Renal cortical epithelial cell (primary cell): ENCODE data around the gene CLEC20A. TPM values are rescaled to one million over a fixed set of nuclear protein-coding genes. Genes with fewer than 3 reads are reported as not detected.

ENCODE experiments used
- DNase-seq: peaks from one replicate; pipeline ENCODE4 v3.0.0-alpha.2; 2011; ENCODE audit warnings: low read depth
- total RNA-seq: library from RNA; depleted of rRNA; stranded (reverse); fragments of >200 nt; gene quantifications from 2 replicates; pipeline ENCODE4 v1.2.3, GENCODE V29; 2014

The CLEC20A gene
- total RNA-seq, 1 donor from 2014 or later: not detected

DNA sequence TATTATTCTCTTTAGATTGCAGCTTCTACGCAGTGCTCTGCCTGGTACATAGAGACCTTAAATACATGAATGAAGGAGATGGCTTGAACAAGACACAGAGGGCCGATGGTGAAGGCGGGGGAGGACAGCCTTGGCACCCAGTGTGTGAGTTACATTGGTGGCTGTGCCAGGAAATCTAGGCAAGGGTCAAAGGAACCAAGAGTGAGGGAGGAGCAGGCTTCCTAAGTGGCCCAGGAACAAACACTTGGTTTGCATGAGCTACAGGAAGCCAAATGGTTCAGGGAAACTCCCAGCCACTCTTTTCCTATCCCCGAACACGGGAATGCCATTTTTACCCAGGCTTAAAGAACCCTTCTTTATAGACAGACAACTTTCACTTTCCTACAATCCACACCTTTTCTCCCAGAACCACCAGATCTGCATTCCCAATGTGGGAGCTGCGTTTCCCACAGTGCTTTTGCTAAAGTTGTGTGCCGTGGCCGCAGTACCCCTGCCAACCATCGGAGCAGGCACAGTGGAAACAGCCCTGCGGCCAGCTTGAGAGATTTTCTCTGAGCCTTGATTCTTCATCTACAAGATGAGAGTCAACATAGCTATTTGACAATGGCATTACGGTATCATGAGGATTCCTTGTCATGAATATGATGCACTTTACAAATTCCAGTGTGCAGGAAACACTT lies 3.5 kb upstream of the CLEC20A start:
- no peak for DNase-seq

DNA sequence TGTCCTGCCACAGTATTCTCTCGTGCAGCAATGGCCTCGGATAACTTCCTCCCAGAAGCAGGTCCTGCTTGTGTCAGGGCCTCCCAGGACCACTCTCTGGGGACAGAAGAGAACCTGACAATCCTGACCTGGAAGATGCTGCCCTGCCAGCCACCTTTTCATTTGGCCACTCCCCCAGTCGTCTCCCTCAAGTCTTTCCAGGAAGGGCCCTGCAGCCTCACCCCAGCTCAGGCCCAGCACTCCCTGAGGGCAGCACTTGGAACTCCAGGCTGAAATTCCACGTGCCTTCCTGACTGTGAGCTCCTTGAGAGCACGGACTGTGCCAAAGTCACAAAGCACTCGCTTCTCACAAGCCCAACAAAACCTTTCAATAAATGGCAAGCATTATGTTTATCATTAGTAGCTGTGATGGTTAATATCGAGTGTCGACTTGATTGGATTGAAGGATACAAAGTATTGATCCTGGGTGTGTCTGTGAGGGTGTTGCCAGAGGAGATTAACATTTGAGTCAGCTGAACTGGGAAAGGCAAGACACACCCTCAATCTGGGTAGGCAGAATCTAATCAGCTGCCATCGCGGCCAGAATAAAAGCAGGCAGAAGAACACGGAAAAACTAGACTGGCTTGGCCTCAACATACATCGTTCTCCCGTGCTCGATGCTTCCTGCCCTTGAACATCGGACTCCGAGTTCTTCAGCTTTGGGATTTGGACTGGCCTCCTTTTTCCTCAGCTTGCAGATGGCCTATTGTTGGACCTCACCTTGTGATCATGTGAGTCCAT lies 2.3 kb upstream of the CLEC20A start:
- DNase-seq: no peak

DNA sequence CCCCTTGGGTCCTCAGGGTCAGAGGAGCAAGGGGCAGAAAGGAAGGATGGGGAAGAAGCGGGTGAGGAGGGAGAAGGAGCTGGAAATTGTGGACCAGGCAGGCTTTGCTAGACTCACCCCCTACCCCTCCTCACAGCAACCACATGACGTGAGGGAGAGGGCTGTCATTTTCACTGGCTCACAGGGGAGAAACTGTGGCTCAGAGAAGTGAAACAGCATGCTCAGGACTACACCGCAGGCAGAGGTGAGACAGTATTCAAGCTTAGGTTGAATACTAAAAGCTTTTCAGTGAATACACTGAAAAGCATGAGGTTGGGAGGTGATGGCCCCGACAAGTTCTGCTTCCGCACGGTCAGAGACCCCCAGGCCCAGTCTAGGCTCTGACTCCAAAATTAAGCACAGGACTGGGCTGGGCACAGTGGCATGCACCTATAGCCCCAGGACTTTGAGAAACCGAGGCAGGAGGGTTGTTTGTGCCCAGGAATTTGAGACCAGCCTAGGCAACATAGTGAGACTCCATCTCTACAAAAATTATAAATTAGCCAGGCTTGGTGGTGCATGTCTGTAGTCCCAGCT lies 1.2 kb upstream of the CLEC20A start:
- DNase-seq: no peak

DNA sequence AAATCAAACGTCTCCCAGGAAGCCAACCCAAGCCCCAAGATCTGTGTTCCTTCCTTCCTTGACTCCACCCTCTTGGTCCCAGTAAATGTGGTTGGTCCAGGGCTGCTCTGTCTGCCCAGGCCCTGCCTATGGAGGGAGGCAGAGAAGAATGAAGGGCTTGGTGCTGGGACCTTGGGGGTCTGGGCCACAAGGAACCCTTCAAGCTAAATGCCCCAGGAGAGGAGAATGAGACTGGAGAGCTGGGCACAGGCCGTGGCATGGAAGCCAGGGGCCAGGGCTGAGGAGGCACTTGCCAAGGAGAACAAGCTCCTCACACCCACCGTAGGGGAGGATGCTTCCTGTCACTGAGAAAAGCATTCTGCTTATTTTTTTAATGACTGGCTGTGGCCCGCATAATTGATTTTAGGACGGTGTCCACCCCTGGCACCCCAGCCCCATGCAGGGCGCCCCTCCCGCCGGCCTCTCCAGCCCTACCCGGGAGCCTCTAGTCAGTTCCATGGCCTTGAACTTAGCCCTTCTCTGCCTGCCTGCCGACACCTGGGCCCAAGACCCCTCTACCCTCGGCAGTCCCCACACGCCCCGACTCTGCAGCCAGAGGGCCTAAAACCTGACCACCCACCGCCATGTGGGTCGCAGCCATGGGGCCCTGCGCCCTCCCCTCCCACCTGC lies 889 bp downstream of the CLEC20A start:
- no peak for DNase-seq

DNA sequence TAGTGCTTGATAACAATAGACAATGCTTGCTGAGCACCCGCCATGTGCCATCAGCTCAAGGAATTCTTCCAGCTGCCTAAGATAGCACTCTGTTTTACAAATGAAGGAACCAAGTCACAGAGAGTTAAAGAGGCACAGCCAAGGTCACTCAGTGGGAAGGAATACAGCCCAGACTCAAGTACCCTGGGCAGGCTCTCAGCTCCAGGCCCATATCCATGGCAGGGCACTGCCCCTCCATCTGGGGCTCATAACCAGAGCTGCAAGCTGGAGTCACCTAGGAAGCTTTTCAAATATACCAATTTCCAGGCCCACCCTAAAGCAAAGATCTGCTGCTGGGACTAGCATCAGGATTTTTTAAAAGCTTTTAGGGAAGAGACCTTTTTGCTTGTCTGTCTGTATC lies 1.6 kb downstream of the CLEC20A start:
- no peak for DNase-seq

DNA sequence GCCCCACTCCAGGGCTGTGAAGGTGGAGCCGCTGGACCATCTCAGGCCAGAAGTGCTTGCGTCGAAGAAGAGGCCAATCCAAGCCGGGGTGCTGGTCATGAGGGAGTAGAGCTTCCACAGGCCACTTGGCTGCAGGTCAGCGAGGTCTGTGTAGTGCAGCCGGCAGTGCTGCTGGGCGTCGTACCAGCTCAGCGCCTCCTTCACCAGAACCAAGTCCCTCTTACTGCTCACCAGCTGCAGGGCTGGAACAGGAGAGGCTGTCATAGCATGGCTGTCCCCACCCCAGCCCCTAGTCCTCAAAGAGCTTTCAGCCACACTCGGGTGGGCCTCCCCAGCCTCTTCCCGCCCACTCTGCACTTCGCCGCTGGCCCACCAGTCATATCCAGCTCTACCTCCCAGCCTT lies 2.2 kb downstream of the CLEC20A start:
- no peak for DNase-seq

DNA sequence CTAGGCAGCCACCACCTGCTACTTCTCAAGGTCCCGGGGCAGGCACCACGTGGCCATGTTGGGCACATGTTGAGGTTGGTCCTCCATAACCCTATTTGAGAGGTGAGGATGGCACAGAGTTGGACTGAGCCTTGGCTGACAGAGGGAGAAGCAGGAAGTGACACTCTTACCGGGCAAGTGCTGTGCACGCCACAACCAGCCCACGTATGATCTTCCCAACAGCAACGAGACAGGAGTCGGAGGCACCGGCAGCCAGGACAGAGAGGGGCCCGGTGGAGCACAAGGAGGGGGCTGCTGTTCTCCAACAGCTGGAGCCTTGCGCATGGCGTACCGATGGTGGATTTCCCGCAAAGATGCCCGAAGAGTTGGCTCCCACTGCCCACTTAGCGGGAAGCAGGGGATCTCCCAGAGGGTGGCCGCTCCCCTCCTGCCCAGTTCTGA lies 3.4 kb downstream of the CLEC20A start:
- DNase-seq: no peak

DNA sequence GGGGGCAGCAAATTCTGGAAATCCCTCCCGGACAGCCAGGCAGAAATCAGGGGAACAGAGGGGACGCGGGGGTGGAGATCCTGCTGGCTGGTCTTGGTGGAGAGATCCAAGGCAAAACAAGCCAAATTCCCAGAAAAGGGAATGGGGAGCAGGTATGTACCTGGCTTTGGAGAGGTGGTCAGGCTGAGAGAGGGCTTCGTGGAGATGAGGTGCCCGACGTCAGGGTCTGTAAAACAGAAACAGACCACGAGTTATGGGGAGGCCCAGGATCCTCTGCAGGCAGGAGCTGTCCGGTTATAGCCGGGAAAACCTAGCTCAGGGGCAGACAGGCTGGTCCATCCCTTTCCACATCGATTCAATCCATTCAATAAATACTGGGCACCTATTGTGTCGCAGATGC lies 4.4 kb downstream of the CLEC20A start:
- DNase-seq: no peak

DNA sequence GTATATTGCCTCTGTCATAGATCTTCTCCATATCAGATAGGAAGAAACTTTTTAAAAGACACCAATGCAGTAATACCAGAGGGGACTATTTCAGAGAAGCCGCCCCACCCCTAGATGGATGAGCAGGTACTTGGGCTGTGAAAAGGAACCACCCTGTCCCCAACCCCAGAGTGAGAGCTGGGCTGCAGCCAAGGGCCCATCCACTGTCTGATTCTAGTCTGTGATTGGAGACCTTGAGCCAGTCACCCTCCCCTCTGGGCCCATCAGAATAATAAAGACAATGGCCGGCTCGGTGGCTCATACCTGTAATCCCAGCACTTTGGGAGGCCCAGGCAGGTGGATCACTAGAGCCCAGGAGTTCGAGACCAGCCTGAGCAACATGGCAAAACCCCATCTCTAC lies 5.0 kb downstream of the CLEC20A start:
- DNase-seq: no peak

DNA sequence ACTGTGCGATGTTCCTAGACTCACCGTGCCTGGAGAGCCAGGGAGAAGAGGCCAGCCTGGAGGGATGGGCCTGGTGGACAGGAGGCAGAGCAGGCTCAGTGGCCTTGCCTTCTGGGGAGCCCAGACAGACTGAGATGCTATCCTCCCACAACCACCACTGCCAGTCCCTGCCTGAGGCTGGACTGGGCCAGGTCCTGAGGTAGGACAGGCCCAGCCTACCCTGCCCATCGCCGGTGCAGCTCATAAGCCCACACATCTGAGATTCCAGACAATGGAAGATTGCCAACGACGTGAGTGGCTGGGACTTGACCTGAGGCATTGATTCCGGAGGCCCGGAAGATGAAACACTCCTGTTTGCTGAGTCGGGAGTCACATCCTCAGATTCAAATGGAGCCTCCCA lies 5.8 kb downstream of the CLEC20A start:
- DNase-seq: no peak

DNA sequence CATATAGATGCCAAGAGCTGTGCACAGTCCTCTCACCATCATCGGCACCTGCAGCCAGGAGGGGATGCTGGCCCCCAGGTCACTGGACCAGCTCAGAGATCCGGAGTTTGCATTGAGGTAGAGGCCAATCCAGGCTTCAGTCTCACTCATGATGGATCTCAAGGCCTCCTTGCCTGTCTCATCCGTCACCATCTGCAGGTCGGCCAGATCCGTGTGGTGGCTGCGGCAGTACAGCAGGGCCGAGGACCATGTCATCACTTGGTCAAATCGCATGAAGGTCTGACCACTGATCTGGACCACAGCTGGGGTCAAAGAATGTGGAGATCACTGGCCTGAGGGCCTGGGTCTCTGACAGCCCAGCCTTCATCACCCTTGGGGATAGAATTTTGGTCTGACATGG lies 6.6 kb downstream of the CLEC20A start:
- no peak for DNase-seq

DNA sequence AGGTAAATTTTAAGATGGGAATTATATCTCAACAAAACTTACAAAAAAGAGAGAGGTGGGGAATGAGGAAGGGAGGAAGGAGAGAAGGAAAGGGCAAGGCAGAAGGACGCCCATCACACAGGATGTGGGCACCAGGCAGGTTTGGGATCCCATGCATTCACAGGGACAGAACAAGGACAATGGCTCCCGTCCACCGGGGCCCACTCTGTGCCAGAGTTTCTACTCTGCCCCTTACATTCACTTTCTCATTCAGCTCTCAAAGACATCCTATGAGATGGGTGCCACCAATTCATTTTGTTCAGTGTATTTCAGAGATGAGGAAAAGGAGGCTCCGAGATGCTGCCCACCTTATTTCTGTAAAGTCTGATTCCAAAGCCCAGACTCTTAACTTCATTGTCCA lies 7.4 kb downstream of the CLEC20A start:
- no peak for DNase-seq

DNA sequence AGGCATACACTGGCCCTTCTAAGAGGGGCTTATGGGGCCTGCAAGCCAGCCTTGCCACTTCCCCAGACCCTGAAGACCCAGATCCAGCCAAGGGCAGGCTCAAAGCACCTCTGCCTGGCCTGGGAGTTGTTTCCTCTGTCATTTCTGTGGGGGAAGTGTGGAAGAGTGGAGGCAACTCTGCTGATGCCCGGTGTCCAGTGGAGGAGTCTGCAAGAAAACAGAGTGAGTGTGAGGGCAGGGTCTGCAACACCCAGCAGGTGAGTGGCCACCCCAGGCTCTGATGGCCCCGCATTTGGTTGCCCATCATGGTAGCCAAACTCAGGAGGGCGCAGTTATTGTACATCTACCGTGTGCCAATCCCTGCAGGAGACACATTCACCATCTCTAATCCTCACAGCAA lies 8.4 kb downstream of the CLEC20A start:
- DNase-seq: no peak

DNA sequence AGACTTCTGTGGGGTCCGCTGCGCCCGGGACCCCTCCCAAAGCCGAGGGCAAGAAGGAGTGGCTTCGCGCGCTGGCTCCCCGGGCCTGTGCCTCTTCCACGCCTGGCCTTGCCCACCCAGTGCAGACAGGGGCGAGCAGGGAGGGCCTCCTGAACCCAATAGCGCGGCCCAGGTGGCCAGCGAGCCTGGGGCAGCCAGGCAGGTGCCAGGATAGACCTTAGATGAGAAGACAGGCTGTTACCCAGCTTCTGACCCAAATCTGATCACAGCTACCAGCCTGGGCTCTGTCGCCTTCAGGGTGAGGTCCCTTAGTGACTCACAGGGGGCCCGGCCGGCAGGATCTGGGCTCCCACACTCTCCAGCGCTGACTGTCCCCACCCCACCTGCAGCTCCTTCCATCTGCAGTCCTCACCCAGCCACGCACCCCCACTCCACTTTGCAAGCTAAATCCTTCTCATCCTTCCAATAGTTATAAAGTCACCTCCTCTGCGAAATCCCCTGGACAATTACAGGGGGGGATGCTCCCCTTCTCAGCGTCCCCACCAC lies 9.6 kb downstream of the CLEC20A start:
- DNase-seq: no peak

DNA sequence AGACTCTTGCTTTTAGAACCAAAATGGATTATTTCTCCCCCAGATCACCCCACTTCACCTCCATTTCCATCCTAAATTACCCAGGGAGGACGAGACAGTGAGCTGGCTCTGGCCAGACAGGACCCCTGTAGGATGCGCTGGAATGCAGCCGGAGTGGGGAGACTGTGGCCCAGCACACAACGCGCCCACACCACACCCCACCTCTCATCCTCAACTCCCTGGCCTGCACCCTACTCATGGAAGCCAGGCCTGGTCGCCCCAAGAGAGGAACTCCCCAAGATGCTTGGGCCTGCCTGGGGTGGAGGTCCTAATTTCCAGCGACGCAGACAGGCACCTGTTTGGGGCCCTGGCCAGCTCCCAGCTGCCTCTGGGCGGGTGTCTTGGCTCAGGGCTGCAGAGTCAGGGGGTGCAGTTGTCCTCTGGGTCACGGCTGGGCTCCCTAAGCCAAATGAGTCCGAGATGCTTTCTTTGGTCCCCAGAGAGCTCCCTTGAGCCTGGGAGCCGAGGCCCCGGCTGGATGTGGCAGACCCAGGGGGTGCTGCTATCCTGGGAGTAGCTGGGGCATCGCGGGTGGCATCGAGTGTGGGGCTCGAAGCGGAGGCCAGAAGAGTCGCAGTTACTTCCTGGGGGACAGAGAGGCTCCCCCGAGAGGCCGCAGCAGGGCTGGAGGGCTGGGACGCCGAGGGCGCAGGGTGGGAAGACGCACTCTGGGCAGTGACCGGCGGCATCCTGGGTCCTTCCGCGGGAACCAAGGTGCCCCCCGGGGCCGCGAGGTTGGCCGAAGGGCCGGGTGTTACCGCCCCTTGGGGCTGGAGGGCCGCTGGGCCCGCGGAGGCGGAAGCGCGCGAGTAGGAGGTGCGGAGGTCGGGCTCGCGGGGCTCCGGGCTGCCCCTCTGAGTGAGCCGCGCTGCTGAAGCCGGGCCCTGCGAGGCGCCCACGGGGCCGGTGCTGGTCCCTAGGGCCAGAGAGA lies 10.4 kb downstream of the CLEC20A start:
- no peak for DNase-seq

DNA sequence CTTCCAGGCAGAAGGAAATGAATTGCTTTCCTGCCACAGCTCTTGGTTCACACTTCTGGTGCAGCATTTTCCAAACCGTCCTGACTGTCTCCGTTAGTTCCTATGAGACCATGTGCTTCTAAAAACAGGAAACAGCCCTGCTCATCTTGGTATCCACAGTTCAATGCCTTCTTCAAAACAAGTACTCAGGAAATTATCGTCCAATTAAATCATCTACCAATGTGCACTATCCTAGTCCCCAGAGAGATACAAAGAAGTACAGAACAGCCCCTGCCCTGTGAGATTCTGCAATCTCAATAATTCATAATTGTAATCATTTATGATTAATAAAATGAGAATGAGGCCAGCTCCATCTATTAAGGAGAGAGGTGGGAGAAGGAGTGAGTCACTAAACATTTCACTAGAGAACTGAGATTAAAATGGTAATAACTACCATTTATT lies 11.2 kb downstream of the CLEC20A start:
- peak; percentile 19 for DNase-seq

DNA sequence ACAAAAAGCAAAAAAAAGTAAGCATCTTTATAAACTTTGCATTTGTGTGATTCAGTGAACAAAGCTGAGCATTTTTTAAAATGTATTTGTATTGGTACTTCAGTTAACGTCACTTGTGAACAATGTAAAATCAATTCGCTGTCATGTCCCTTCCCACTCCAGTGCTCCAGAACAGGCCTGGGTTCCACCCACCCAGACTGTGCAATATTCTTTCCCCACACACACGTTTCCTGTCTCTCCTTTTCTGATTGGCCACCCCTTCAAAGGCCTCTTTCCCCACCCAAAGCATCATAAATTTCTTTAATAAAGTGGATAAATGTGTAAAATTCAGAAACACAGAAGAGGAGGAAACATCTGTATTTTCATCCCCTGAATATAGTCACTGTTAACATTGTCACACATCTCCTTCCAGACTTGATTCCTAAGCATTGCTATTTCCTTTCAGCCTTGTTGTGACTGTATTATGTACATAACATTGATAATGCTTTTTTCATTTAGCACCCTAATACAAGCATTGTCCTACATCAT lies 12.0 kb downstream of the CLEC20A start:
- DNase-seq: no peak

DNA sequence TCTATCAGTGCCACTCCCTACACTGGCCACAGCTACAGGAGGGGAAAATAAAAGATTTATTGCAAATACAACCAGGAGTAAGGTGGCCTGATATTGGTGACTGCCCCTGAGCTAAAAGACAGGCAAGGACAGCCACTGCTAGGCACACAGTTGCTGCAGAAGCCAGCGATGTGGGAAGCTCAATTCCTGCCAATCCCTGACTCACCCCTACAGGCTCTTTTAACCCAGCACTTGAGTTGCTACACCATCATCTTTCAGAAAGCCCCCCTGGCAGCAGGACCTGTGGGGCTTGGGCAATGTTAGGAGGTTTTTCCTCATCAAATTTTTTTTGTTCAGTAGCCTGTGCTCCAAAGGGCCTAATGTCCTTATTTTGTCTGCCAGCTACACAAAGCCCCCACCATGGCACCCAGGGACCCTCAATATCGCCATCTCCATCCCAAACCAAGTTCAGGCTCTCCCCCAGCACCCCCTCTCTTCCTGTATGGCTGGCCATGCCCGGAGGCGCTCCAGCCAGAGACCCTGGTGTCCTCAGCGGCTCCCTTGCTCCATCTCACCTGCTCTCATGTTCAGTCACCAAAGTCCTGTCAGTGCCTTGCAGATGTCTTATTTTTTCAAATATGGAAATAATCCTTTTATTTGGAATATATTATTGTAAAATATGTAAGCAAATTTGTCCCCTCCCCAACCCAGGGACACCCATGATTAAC lies 13.4 kb downstream of the CLEC20A start:
- no peak for DNase-seq

DNA sequence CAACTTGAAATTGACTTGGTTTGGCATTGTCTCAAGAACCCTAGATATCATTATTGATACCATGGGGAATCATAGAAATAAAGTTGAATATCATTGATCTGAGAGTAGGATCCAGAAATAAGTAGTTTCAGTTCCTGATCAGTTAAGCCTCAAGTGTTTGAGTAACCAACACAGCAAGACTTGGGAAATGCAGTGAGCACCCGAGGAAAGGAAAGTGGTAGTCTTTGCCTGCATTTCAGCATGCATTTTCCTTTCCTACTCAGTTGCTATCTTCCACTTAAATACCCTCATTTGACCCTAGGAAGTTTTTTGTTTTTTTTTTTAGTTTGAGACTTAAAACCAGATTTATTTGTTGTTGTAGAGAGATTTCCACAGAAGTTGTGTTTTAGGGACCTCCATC lies 18.9 kb downstream of the CLEC20A start:
- peak; percentile 43 for DNase-seq

DNA sequence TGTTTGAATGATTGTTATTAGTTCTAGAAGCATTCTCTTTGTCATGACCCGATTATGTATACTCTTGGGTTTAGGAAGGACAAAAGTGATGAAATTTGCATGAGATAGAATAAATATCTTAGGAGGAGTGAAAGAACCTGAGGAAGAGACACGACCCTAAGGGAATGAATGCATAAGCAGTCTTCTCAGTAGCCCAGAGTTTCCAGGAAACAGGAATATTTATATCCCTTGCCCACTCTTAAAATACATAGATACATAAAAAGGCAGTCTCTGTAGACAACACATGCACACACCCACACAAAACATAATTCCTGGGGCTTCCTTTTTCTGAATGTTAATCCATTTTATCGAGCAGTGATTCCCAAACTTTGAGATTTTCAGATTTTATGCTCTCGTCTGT lies 19.4 kb downstream of the CLEC20A start:
- DNase-seq: no peak
